ENCODE data around the gene BCL2A1.

Gene BCL2A1

DNA sequence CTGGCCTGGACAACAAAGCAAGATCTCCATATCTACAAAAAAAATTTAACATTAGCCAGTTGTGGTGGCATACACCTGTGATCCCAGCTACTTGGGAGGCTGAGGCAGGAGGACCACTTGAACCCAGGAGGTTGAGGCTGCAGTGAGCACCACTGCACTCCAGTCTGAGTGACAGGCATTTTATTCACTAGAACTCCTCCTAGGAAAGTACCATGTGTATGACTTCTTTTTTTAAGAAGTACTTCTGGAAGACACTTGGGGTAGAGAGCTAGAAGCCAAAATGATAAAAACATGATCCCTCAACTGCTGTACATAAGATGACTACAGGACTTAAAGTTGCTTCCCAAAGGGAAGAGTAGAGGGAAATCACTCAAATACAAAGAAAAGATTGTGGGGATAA lies 24.0 kb downstream of the BCL2A1 start:
- Histone ChIP-seq H3K36me3 (ENCODE audit: low read length) (no peaks in the 10 kb centered on the region), H3K9ac (ENCODE audit: low read length) (no peak overlapping the region), H3K27ac (ENCODE audit: low read depth, low read length) (no peak overlapping the region), H3K79me2 (ENCODE audit: insufficient read depth, low read length) (no peaks in the 10 kb centered on the region), H3K4me2 (ENCODE audit: low read depth, low read length, poor library complexity, severe bottlenecking) (no peak overlapping the region), H3K9me2 (replicated peaks; ENCODE audit: insufficient read depth, low read length) (no peaks in the 10 kb centered on the region), H3F3A (ENCODE audit: insufficient read depth) (no peaks in the 10 kb centered on the region), H3K4me3 (ENCODE audit: insufficient read depth, low read length, poor library complexity, severe bottlenecking) (no peak overlapping the region), H3K9me3 (ENCODE audit: insufficient read depth, low read length) (no peaks in the 10 kb centered on the region), H4K20me1 (ENCODE audit: low read depth, low read length) (no peaks in the 10 kb centered on the region), H3K27me3 (ENCODE audit: low read length) (no peaks in the 10 kb centered on the region), H2AFZ (ENCODE audit: low read depth, low read length, severe bottlenecking) (no peak overlapping the region)
- TF ChIP-seq EZH2phosphoT487 (conservative IDR thresholded peaks at IDR 0.05; ENCODE audit: low read length) = no peak
- TF ChIP-seq, protein P1, sequence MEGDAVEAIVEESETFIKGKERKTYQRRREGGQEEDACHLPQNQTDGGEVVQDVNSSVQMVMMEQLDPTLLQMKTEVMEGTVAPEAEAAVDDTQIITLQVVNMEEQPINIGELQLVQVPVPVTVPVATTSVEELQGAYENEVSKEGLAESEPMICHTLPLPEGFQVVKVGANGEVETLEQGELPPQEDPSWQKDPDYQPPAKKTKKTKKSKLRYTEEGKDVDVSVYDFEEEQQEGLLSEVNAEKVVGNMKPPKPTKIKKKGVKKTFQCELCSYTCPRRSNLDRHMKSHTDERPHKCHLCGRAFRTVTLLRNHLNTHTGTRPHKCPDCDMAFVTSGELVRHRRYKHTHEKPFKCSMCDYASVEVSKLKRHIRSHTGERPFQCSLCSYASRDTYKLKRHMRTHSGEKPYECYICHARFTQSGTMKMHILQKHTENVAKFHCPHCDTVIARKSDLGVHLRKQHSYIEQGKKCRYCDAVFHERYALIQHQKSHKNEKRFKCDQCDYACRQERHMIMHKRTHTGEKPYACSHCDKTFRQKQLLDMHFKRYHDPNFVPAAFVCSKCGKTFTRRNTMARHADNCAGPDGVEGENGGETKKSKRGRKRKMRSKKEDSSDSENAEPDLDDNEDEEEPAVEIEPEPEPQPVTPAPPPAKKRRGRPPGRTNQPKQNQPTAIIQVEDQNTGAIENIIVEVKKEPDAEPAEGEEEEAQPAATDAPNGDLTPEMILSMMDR (IDR thresholded peaks at IDR 0.05; ENCODE audit: insufficient read depth, low read length, poor library complexity, severe bottlenecking) = no peak

DNA sequence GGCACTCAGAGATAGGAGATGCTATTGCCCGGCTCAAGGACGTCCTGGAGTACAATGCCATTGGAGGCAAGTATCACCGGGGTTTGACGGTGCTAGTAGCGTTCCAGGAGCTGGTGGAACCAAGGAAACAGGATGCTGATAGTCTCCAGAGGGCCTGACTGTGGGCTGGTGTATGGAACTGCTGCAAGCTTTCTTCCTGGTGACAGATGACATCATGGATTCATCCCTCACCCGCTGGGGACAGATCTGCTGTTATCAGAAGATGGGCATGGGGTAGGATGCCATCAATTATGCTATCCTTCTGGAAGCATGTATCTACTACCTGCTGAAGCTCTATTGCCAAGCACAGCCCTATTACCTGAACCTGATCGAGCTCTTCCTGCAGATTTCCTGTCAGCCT lies 26.4 kb downstream of the BCL2A1 start:
- H3K27me3 ChIP-seq (ENCODE audit: low read length) = no peaks in the 10 kb centered on the region

DNA sequence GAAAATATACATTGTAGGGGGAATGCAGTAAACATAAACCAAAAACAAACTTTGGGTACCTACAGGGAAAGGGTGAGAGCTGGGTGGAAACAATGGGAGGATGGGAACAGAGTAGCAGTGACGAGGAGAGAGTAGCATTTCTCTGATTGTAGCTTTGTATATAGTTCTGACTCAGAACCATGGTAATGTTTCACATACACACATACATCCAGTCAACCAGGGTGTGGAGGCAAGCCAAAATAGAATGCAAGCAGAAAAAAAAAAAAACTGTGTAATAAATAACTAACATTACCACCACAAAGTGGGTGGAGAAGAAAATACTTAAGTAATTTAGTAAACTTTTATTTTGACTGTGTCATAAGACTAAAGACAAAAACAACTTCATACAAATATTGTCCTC lies 27.2 kb downstream of the BCL2A1 start:
- Histone ChIP-seq H3K9ac (ENCODE audit: low read length) (no peak overlapping the region), H3K27ac (ENCODE audit: low read depth, low read length) (no peak overlapping the region), H3K4me2 (ENCODE audit: low read depth, low read length, poor library complexity, severe bottlenecking) (no peak overlapping the region), H3K27me3 (ENCODE audit: low read length) (no peaks in the 10 kb centered on the region), H3F3A (ENCODE audit: insufficient read depth) (no peaks in the 10 kb centered on the region), H3K9me3 (ENCODE audit: insufficient read depth, low read length) (no peaks in the 10 kb centered on the region), H3K79me2 (ENCODE audit: insufficient read depth, low read length) (no peaks in the 10 kb centered on the region), H3K36me3 (ENCODE audit: low read length) (no peaks in the 10 kb centered on the region), H4K20me1 (ENCODE audit: low read depth, low read length) (no peaks in the 10 kb centered on the region), H3K9me2 (replicated peaks; ENCODE audit: insufficient read depth, low read length) (no peaks in the 10 kb centered on the region), H3K4me3 (ENCODE audit: insufficient read depth, low read length, poor library complexity, severe bottlenecking) (no peak overlapping the region), H2AFZ (ENCODE audit: low read depth, low read length, severe bottlenecking) (no peak overlapping the region)
- TF ChIP-seq EZH2phosphoT487 (conservative IDR thresholded peaks at IDR 0.05; ENCODE audit: low read length) = no peak
- TF ChIP-seq, protein P1 (IDR thresholded peaks at IDR 0.05; ENCODE audit: insufficient read depth, low read length, poor library complexity, severe bottlenecking) = no peak

More for the DNA sequence above, 26.4 kb downstream of the BCL2A1 start:
- no peaks in the 10 kb centered on the region for H4K20me1 ChIP-seq (ENCODE audit: low read depth, low read length)
- no peaks in the 10 kb centered on the region for H3F3A ChIP-seq (ENCODE audit: insufficient read depth)
- TF ChIP-seq, protein P1 (IDR thresholded peaks at IDR 0.05; ENCODE audit: insufficient read depth, low read length, poor library complexity, severe bottlenecking) = no peak
- no peak for TF ChIP-seq EZH2phosphoT487 (conservative IDR thresholded peaks at IDR 0.05; ENCODE audit: low read length)
- no peak overlapping the region for H3K9ac ChIP-seq (ENCODE audit: low read length)
- H3K4me3 ChIP-seq (ENCODE audit: insufficient read depth, low read length, poor library complexity, severe bottlenecking) = no peak overlapping the region
- no peaks in the 10 kb centered on the region for H3K79me2 ChIP-seq (ENCODE audit: insufficient read depth, low read length)
- H2AFZ ChIP-seq (ENCODE audit: low read depth, low read length, severe bottlenecking) = no peak overlapping the region
- H3K4me2 ChIP-seq (ENCODE audit: low read depth, low read length, poor library complexity, severe bottlenecking) = no peak overlapping the region
- H3K9me3 ChIP-seq (ENCODE audit: insufficient read depth, low read length) = no peaks in the 10 kb centered on the region
- H3K27ac ChIP-seq (ENCODE audit: low read depth, low read length) = no peak overlapping the region
- no peaks in the 10 kb centered on the region for H3K9me2 ChIP-seq (replicated peaks; ENCODE audit: insufficient read depth, low read length)
- no peaks in the 10 kb centered on the region for H3K36me3 ChIP-seq (ENCODE audit: low read length)

Measured in SU-DHL-6 (cell line).